HepG2 (cell line): ENCODE measurements around the gene SVBP. TPM values are rescaled to one million over a fixed set of nuclear protein-coding genes. Genes with fewer than 3 reads are reported as not detected.

ENCODE experiments used
- BRF2 ChIP-seq: sonication (generic); formaldehyde crosslinking; IDR thresholded peaks from 2 replicates; pipeline ENCODE4 v1.8.1; 2022; ENCODE audit warnings: mild to moderate bottlenecking, missing genetic modification reagents
- CAMTA2 ChIP-seq: sonication (generic); formaldehyde crosslinking; IDR thresholded peaks from 2 replicates; pipeline ENCODE4 v1.4.0; 2020; ENCODE audit warnings: mild to moderate bottlenecking, missing genetic modification reagents, borderline replicate concordance
- GTF3A ChIP-seq: sonication (generic); formaldehyde crosslinking; conservative IDR thresholded peaks from 2 replicates; pipeline ENCODE4 v1.4.0; 2020; ENCODE audit warnings: mild to moderate bottlenecking, missing genetic modification reagents
- KDM3A ChIP-seq: IDR thresholded peaks from 2 replicates; pipeline ENCODE4 v1.6.1; 2018; ENCODE audit warnings: low read depth, missing compliant biosample characterization
- MLLT10 ChIP-seq: sonication (generic); formaldehyde crosslinking; IDR thresholded peaks from 2 replicates; pipeline ENCODE4 v1.4.0; 2020; ENCODE audit warnings: missing genetic modification reagents
- SRSF1 ChIP-seq: fragments of 200-400 bp; formaldehyde crosslinking; optimal IDR thresholded peaks from 2 replicates; pipeline ENCODE3; 2017; ENCODE audit warnings: mild to moderate bottlenecking, low read depth, low read length, moderate library complexity
- ZNF431 ChIP-seq: sonication (generic); formaldehyde crosslinking; IDR thresholded peaks from 2 replicates; pipeline ENCODE4 v1.9.0; 2022; ENCODE audit warnings: missing genetic modification reagents, low read depth, mild to moderate bottlenecking, borderline replicate concordance
- polyA plus RNA-seq, 8 experiments: library from polyadenylated mRNA; depleted of rRNA in 3 of 8; stranded (reverse) in 7 of 8; unstranded in 1 of 8; fragments of >200 nt; fragmentation: Illumina TruSeq in 4 of 8; extraction: Trizol in 4 of 8; gene quantifications; 2 replicates each; pipeline versions ENCODE4 v1.2.1 to v1.2.3, GENCODE V29; 2011 to 2016; ENCODE audit warnings: low read depth in 4 of 8, missing spikeins in 1 of 8, mixed read lengths in 1 of 8; ENCODE audit not compliant: insufficient read depth in 1 of 8
- total RNA-seq, 5 experiments: library from RNA; depleted of rRNA; stranded (reverse); fragments of >200 nt; fragmentation: Illumina TruSeq; extraction: Trizol; gene quantifications; 2 replicates each; pipeline ENCODE4 v1.2.3, GENCODE V29; 2016; ENCODE audit warnings: low read depth in 1 of 5
- TF ChIP-seq, protein P1 (sequence below): sonication (generic); formaldehyde crosslinking; IDR thresholded peaks from 2 replicates; pipeline ENCODE4 v1.4.0; 2020; ENCODE audit warnings: missing genetic modification reagents
- TF ChIP-seq, protein P2 (sequence below): sonication (generic); formaldehyde crosslinking; IDR thresholded peaks from 2 replicates; pipeline ENCODE4 v1.5.0; 2020; ENCODE audit warnings: missing genetic modification reagents, mild to moderate bottlenecking, borderline replicate concordance

The SVBP gene
- total and polyA plus RNA-seq, 2 of the 13 experiments (the other 11 are each of a cell fraction or from before 2014, with no cell fraction given): 28.8 to 48.2 TPM

- TF ChIP-seq GTF3A (CRISPR knock-in tag) (no peak), BRF2 (CRISPR knock-in tag) (no peak), ZNF431 (CRISPR knock-in tag) (no peak), MLLT10 (CRISPR knock-in tag) (no peak), SRSF1 (no peak), CAMTA2 (CRISPR knock-in tag) (no peak), KDM3A (CRISPR knock-in tag) (no peak)
- TF ChIP-seq, protein P1, sequence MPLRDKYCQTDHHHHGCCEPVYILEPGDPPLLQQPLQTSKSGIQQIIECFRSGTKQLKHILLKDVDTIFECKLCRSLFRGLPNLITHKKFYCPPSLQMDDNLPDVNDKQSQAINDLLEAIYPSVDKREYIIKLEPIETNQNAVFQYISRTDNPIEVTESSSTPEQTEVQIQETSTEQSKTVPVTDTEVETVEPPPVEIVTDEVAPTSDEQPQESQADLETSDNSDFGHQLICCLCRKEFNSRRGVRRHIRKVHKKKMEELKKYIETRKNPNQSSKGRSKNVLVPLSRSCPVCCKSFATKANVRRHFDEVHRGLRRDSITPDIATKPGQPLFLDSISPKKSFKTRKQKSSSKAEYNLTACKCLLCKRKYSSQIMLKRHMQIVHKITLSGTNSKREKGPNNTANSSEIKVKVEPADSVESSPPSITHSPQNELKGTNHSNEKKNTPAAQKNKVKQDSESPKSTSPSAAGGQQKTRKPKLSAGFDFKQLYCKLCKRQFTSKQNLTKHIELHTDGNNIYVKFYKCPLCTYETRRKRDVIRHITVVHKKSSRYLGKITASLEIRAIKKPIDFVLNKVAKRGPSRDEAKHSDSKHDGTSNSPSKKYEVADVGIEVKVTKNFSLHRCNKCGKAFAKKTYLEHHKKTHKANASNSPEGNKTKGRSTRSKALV (CRISPR knock-in tag): peak; percentile 46; the same call in 1 of the 2 replicates
- TF ChIP-seq, protein P2, sequence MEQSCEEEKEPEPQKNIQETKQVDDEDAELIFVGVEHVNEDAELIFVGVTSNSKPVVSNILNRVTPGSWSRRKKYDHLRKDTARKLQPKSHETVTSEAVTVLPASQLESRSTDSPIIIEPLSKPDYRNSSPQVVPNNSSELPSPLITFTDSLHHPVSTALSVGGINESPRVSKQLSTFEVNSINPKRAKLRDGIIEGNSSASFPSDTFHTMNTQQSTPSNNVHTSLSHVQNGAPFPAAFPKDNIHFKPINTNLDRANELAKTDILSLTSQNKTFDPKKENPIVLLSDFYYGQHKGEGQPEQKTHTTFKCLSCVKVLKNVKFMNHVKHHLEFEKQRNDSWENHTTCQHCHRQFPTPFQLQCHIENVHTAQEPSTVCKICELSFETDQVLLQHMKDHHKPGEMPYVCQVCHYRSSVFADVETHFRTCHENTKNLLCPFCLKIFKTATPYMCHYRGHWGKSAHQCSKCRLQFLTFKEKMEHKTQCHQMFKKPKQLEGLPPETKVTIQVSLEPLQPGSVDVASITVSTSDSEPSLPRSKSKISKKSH (CRISPR knock-in tag): no peak
Measured at GRCh38 chr1:42816585-42817439, at the start of gene SVBP, which contains the start of gene ERMAP (continued).
